Ramos (cell line): ENCODE measurements around the gene WASF1.
"Not testable (repeated sequence)": the region's sequence is repeated elsewhere in the genome, so short reads cannot be mapped to it uniquely, and the experiment has no call there.

ENCODE experiments used
- in situ Hi-C: fragments of 300-500 bp; cut with MboI; formaldehyde crosslinking; loops from one replicate; pipeline ENCODE4 v1.14.3; 2022; ENCODE audit warnings: low sequenced_read_pairs; ENCODE audit not compliant: unreplicated experiment

WASF1 gene

DNA sequence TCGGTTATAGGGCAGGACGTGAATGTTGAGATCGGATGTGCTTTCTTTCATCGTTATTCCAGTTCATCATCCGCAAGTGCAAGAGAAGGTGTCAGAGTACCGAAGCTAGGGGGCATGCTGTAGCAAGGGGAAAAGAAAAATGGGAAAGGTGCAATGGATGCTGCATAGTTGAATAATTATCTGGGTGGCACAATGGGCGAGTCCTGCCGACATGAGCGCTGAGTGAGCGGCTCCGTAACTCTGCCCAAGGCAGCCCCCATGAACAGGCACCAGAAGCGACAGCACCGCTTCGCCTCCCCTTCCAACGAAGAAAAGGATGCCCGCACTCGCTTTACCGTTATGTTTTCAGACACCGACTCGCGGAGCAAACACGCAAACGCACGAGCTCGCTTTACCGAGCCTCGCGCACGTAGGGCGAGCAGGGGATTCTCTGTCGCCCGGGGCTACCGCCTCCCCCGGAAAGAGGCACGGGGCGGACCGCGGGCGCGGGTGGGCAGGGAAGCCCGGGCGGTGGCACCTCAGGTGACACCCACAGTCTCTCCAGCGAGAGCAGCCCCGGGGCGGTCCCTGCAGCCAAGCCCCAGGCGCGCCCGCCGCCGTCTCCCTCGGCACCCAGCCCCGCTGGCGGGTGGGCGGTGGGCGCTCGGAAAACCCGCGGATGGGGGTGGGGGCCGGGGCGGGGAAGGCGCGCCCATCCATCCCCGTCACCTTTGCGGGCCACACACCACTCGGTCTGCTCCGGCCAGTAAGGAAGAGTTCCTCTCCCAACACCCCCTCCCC lies 654 bp downstream of the WASF1 start:
- in situ Hi-C loops = no loop called here

DNA sequence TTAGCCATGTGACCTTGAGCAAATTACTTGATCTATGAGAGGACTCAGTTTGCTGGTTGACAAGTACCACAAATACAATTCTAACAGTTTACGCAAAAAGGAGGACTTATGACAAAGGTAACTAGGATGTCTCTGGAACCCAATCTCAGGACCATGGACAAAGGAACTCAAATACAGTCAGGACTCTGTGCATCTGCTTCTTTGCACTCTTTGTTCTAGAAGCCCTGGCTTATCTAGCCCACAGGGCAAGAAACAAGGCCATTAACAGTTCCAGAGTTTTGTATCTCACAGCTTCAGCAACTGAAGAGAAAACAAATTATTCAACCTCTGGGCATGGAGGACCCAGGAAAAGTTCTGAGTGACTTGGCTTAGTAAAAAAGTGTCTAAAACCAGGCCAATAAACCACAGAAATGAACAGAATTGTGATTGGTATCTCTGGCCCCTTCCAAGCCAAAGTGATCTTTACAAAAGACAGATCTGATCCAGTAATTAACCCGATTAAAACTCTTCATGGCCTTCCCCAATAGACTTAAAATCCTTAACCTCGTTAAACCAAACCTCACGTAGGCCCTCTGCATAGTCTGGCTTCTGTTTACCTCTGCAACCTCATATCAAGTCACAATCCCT lies 5.9 kb downstream of the WASF1 start:
- in situ Hi-C loops = no loop called here

DNA sequence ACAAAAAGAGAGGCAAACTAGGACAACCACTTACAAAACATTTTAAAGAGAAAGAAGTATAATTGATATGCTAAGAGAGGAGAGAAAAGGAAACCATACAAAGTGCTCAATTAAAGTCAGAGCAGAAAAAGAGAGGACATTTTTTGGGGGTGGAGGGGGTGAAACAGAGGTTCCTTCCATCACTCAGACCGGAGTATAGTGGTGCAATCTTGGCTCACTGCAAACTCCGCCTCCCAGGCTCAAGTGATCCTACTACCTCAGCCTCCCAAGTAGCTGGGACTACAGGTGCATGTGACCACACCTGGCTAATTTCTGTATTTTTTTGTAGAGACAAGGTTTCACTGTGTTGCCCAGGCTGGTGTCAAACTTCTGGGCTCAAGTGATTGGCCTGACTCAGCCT lies 9.4 kb downstream of the WASF1 start:
- in situ Hi-C loops = no loop called here

DNA sequence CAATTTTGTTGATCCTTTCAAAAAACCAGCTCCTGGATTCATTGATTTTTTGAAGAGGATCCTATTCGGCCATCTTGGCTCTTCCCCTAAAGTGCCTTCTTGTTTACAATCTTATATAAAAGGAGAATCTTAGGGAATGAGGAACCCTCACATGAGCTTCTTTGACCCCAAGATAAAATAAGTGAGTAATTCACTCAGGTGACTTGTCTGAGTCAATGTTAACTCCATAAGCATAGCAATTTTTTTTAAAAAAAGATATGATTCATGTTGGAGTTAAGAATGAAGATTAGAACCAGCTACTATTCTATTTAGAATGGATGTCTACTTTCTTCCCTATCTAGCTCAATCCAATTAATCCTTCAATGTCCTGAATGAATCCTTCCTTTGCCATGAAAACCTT lies 21.0 kb downstream of the WASF1 start:
- in situ Hi-C loops = no loop called here

DNA sequence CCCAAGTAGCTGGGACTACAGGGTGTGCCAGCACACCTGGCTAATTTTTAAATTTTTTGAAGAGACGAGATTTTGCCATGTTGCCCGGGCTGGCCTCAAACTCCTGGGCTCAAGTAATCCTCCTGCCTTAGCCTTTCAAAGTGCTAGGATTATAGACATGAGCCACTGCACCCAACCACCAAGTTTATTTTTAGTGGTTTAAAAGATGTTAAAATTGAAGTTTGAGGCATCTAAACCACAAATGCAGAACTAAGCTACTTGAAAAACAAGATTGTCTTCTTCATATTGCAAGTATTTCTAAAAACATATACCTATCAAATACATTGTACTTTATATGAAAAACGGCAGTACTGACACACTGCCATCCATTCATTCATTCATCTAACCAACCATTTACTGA lies 31.6 kb downstream of the WASF1 start:
- in situ Hi-C loops = no loop called here

DNA sequence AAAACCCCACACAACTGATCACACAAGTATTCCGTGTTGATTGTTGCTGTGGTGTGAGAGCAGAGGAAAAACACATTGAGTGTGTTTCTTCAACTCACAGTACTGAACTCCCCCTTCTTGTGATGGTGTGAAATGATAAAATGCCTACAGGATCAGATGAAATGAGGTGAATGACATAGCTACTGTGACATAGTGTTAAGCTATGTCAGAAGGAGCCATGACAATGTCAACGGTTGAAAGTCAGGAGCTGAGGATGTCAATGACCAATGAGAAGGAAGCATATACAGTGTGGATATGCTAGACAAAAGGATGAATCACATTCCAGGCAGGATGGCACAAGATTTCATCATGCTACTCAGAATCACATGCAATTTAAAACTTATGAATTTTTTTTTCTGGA lies 38.8 kb downstream of the WASF1 start:
- in situ Hi-C loops = no loop called here

DNA sequence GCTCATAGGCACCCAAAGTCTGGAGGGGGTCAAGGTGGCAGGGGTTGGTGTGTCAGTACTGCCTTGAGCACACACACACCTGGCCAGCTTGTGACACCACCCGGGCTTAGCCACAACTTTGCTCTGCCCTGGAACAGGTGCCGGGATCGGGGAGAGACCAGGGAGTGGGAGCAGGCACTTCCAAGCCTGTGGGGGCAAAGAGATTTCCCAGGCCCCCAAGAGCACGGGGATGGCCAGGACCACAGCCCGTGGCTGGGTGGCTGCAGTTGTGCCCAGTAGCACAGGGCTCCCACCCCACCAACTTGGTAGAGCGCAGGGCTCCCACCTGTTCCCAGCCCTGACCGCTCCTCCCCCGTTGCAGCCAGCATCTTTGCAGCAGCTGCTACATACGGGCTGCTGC lies 40.4 kb downstream of the WASF1 start:
- in situ Hi-C loops = no loop called here

DNA sequence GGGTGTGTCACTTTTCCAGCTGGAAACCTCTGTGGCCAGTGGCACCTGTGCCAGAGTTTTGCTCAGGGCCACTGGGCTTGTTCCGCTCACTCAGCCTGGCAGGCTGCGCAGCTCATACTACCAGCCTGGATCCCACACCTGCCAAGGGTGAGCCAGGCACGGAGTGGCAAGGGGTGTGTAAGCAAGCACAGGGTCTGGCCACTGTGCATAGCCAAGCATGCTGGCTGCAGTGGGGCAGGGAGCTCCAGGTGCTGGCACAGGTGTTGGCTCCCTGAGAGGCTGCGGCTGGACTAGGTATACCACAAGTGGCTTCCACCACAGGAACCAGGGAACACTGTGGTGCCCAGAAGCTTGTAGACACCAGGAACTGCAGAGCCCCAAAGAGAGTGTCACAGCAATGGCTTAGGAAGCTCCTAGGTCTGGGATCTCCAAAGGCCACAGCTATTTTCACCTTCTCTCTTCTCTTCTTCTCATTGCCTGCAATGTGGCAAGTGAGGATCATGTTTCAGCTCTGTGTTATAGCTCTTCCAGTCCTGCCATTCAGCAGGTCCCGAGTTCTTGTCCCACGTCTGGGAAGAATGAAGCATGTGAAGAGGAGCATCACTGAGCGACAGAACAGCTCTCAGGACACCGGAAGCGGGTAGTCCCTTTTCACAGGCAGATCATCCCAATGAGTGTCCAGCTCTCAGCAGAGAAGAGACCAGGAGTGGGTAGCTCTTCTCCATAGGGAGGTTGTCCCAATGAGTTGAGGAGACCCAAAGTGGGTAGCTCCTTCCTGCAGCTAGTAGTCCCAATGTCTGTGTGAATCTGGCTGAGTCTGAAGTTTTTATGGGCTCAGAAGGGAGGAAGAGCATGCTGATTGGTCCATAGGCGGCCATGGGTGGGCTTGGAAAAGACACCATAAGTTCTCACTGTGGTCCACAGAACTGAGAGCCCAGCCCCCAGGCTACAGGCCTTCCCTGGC lies 41.3 kb downstream of the WASF1 start:
- in situ Hi-C loops = no loop called here

DNA sequence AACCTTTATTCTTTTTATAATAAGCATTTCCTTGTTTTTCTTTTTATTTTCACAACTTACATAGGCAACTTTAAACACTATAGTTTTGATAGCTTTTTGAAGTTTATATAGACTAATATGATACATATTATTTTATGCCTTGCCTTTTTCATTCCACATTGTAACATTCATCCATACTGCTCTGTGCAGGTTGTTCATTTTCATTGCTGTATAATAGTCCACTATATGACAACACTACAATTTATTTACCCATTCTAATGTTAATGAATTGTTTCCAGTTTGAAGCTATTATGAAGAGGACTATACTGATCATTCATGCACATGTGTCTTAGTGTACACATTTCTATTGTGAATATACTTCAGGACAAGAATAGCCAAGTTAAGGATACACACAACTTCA lies 49.1 kb downstream of the WASF1 start:
- in situ Hi-C loops = no loop called here

DNA sequence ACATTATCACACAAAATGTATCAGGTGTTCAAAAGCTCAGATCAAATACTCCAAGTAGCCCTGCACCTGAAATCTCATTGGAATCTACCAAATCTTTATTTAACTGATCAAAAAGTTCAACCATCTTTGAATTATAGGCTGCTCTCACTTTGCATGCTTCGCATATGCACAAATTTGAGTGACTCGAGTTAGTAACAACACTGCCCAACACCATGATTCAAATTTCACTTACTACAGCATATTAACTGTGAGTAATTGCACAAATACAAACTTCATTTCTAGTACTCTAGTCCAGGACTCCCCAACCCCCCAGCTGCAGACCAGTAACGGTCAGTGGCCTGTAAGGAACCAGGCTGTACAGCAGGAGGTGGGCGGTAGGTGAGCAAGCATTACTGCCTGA lies 51.1 kb downstream of the WASF1 start:
- in situ Hi-C loops = no loop called here

DNA sequence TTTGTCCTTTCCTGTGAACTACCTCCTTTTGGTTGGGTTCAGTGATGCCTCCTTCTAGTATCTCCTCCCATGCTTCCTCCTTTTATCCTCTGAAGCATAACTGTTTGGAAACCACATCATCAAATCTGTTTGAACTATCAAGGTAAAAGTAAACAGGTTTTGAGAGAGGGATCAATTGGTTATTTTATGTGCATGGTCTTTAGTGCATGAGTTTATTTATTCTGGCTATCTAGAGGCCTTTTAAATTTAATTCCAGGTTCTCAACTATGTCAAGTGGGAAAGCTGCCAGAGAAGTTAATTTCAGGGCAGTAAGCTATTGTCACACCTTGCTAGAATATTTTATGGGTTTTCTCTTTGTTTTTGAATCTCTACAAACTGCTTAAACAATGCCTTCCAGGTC lies 54.1 kb downstream of the WASF1 start:
- in situ Hi-C loops = no loop called here

DNA sequence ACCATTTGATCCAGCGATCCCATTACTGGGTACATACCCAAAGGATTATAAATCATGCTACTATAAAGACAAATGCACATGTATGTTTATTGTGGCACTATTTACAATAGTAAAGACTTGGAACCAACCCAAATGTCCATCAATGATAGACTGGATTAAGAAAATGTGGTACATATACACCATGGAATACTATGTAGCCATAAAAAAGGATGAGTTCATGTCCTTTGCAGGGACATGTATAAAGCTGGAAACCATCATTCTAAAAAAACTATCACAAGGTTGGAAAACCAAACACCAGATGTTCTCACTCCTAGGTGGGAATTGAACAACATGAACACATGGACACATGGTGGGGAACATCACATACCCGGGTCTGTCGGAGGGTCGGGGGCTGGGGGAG lies 57.8 kb downstream of the WASF1 start:
- in situ Hi-C loops = not testable (repeated sequence)

DNA sequence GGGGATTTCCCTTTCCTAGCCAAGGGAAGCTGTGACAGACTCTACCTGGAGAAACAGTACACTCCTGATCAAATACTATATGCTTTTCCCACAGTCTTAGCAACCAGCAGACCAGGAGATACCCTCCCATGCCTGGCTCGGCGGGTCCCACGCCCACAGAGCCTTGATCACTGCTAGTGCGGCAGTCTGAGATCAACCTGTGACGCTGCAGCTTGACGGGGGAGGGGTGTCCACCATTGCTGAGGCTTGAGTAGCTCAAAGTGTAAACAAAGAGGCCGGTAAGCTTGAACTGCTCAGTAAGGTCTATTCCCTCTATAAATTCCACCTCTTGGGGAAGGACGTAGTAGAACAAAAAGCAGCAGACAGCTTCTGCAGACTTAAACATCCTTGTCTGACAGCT lies 63.2 kb downstream of the WASF1 start:
- in situ Hi-C loops = no loop called here

DNA sequence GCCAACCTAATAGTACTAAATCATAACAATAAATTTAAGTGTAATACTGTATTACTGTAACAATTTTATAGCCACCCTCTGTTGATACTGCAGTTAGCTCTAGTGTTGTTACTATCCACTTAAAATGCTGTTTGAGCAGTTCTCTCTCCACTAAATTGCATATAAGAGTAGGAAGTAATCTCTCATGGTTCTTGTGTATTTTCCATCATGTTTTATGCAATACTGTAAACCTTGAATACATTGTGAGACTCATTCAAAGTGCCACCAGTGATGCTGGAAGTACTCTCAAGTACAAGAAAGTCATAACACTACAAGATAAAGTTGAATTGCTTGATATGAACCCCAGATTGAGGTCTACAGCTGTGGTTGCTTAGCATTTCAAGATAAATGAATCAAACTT lies 65.5 kb downstream of the WASF1 start:
- in situ Hi-C loops = no loop called here

DNA sequence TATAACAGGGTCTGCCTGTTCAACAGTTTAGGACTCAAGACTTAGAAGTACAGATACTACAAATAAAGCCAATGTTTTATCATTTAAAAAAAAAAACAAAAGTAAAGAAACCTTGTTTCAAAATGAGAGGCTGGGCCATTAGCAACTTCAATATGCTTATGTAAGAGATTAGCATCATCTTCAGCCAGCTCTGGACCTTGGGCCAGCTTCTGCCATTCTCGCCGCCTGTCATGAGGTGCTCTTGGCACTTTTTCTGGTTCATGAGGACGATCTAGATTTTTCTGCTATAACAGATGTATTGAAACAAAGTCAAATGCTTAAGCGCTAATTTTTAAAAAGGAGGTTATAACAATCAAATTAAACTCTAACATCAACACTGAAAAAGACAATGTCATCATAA lies 74.2 kb downstream of the WASF1 start:
- in situ Hi-C loops = no loop called here

DNA sequence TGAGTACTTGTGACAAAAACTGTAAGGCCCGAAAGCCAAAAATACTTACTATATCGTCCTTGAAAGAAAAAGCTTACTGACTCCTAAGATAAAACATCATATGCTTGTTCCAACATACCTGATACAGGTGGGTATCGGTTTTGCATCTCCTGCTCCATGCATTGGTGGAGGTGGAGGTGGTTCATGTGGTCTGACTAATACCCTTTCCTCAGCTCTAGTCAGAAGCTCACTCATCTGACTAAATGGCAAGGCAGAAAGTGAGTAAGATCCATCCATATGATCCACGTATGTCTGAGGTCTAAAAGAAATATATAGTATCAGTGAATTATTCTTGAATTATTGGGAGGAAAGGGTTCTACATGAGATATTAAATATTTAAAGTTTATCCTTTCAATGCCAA lies 76.2 kb downstream of the WASF1 start:
- in situ Hi-C loops = no loop called here

DNA sequence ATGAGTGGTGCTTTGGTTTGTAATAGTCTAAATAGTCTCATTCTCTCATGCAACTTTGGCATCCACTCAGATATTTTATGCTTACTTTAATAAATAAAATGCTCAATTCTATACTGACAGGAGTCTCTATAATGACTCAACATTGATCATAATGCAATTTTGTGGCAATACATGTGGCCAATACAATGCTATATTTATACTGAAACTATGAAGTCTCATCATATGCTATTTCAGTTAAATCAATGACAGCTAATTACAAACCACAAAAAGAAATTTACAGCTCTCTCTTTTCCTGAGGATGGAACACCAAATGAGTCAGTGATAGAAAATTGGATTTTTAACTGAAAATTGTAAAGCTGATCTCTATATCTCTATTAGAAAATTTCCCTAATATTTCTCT lies 77.1 kb downstream of the WASF1 start:
- in situ Hi-C loops = no loop called here

DNA sequence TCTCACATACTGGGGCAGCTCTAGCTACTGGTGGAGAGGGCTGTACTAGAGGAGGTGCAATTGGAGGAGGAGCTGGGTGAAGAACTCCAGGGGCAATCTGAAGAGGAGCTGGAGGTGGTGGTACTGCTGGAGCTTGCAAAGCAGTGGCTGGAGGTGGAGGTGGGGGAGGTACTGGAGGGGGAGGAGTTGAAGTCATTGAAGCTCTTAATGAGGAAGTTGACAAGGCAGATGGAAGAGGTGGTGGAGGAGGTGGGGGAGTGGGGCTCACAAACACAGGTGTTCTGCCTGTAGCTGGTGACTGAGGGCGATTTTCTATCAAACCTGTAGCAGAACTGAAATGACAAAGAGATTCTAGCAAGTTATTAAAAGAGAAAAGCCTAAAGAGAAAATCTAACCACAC lies 77.6 kb downstream of the WASF1 start:
- in situ Hi-C loops = no loop called here

DNA sequence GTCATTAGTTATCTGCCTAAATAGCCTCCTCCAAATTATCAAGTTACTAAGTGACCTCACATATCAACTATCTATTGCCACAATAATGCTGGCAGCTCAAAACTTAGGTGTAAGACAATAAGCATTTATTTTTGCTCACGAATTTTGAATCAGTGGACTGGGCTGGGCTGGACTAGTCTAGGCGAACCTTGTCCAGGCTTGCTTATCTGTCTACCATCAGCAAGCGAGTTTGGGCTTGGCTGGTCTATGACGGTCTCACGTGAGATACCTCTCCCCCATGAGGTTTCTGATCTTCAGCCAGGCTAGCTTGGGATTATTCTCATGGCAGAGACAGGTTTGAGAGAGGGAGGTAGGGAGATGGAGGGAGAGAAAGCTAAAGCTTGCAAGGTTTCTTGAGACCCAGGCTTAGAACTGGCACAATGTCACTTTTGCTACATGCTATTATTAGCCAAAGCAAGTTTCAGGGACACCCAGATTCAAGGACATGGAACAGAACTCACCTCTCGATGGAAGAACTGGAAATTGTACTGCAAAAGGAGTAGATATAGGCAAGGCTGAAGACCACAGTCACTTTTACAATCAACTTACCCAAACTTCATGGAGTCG lies 80.9 kb downstream of the WASF1 start:
- in situ Hi-C loops = no loop called here

DNA sequence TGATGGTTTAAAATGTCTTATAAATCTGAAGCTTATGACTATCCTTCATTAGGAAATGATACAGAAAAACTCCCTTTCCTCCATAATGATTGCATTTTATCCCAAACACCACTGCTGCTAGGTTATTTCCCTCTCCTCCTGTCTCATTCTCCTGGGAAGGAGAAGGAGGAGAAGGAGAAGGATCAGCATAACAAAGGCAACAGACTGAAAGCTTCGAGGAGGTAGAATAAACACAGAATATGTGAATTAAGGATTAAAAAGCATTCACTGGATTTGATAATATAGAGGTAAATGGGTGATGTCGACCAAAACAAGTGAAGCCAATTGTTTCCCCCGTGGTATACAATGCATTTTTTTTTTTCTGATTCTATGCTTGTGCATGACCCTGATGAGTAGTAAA lies 82.0 kb downstream of the WASF1 start:
- in situ Hi-C loops = no loop called here

DNA sequence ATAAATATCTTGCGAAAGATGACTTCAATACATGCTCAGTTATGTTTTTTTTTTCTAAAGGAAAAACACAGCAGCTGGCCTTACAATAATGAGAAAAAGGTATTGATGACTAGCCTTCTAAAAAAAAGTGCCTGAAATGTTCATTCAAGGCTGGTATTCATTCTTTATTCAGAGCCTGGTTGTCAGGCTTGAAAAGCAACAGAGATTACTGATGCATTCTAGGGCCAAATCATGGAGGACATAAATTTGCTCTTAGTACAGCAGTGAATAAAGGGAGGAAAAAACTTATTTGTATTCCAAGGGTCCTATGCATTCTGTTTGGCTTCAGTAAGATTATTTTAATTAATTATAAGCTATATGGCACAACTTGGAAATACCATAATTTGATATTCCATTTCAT lies 83.5 kb downstream of the WASF1 start:
- in situ Hi-C loops = no loop called here
